Endothelial cell of umbilical vein (primary cell): ENCODE measurements around the gene TRPM5. TPM values are rescaled to one million over a fixed set of nuclear protein-coding genes. Genes with fewer than 3 reads are reported as not detected.

ENCODE experiments used
- BruUV-seq: library from RNA; stranded (reverse); fragments of 400-500 nt; replicated peaks from 2 replicates; lab custom pipeline; 2021; lab: Mats Ljungman, UMichigan
- CTCF ChIA-PET: fragments of 300-600, 350-600 bp; sonication (Branson Sonifier 250); formaldehyde crosslinking; loops from one replicate; lab custom pipeline; 2021; ENCODE audit warnings: antibody characterized with exemption, inconsistent platforms; lab: Charles Lee
- POLR2A ChIA-PET: fragments of 300-600, 350-600 bp; sonication (Branson Sonifier 250); formaldehyde crosslinking; loops from one replicate; lab custom pipeline; 2021; ENCODE audit warnings: antibody characterized with exemption, inconsistent platforms; lab: Charles Lee
- DNase-seq: peaks from one replicate; pipeline ENCODE4 v3.0.0-alpha.2; 2011; ENCODE audit warnings: low read depth, low spot score
- FAIRE-seq: peaks from 2 replicates; lab custom pipeline; 2011; peaks lifted over from hg19 to GRCh38; lab: Jason Lieb, UNC
- H2AFZ ChIP-seq: 2 replicates; pipeline ENCODE4 v1.6.0; 2012; ENCODE audit warnings: low read depth, low read length, control low read depth, inconsistent platforms
- H3K27ac ChIP-seq: 2 replicates; pipeline ENCODE4 v1.5.1; 2011; ENCODE audit warnings: low read depth, mild to moderate bottlenecking, control low read depth, low read length, moderate library complexity; ENCODE audit not compliant: insufficient read depth
- H3K27me3 ChIP-seq, 2 experiments: 2 replicates each; pipeline versions ENCODE4 v1.6.0 to v1.6.1; 2011; ENCODE audit warnings: low read length in 2 of 2, mixed read lengths in 1 of 2; ENCODE audit not compliant: control insufficient read depth in 2 of 2, insufficient read depth in 2 of 2
- H3K36me3 ChIP-seq, 2 experiments: 2 replicates in 1 of 2; 3 replicates in 1 of 2; pipeline ENCODE4 v1.5.1; 2011; ENCODE audit warnings: low read length in 2 of 2, mild to moderate bottlenecking in 1 of 2, moderate library complexity in 1 of 2; ENCODE audit not compliant: control insufficient read depth in 2 of 2, insufficient read depth in 2 of 2; ENCODE audit errors: extremely low read depth in 1 of 2
- H3K4me1 ChIP-seq: 3 replicates; pipeline ENCODE4 v1.5.1; 2011; ENCODE audit warnings: mild to moderate bottlenecking, low read length; ENCODE audit not compliant: control insufficient read depth, insufficient read depth; ENCODE audit errors: extremely low read depth
- H3K4me2 ChIP-seq: 2 replicates; pipeline ENCODE4 v1.6.1; 2011; ENCODE audit warnings: low read length, control low read depth, mixed read lengths; ENCODE audit not compliant: insufficient read depth
- H3K4me3 ChIP-seq, 3 experiments: fragments of 200-600 bp in 1 of 3; sonication (generic), shearing (Covaris generic) in 1 of 3; replicated peaks in 1 of 3; 2 replicates each; pipeline ENCODE4 v1.5.1; 2011 to 2016; ENCODE audit warnings: control low read depth in 3 of 3, low read length in 3 of 3, mild to moderate bottlenecking in 2 of 3, inconsistent platforms in 1 of 3, low read depth in 1 of 3, moderate library complexity in 1 of 3; ENCODE audit not compliant: insufficient read depth in 1 of 3
- H3K79me2 ChIP-seq: 2 replicates; pipeline ENCODE4 v1.6.0; 2012; ENCODE audit warnings: low read length, inconsistent platforms; ENCODE audit not compliant: control insufficient read depth, insufficient read depth
- H3K9ac ChIP-seq: replicated peaks from 2 replicates; pipeline ENCODE3; 2011; ENCODE audit warnings: low read length, control low read depth; ENCODE audit not compliant: insufficient read depth; ENCODE audit errors: extremely low read depth
- H3K9me1 ChIP-seq: replicated peaks from 3 replicates; pipeline ENCODE4 v1.6.0; 2011; ENCODE audit warnings: mild to moderate bottlenecking, low read length; ENCODE audit not compliant: control insufficient read depth, insufficient read depth; ENCODE audit errors: extremely low read depth
- H3K9me3 ChIP-seq: replicated peaks from 2 replicates; pipeline ENCODE4 v1.5.1; 2012; ENCODE audit warnings: low read length, inconsistent platforms; ENCODE audit not compliant: control insufficient read depth, insufficient read depth
- H4K20me1 ChIP-seq: replicated peaks from 2 replicates; pipeline ENCODE3; 2011; ENCODE audit warnings: mild to moderate bottlenecking, low read length; ENCODE audit not compliant: control insufficient read depth, insufficient read depth; ENCODE audit errors: extremely low read depth
- CTCF ChIP-seq, 2 donors: IDR thresholded peaks; 1 replicate in 1 of 2; 2 replicates in 1 of 2; pipeline ENCODE4 v1.5.1; 2011; ENCODE audit warnings: low read length in 2 of 2, mild to moderate bottlenecking in 2 of 2, moderate library complexity in 2 of 2, control low read depth in 1 of 2, inconsistent platforms in 1 of 2, low read depth in 1 of 2; ENCODE audit not compliant: insufficient read depth in 1 of 2; ENCODE audit errors: extremely low read depth in 1 of 2
- EZH2 ChIP-seq: IDR thresholded peaks from 2 replicates; pipeline ENCODE4 v1.6.1; 2012; ENCODE audit warnings: borderline replicate concordance, low read depth, mild to moderate bottlenecking, moderate library complexity, low read length, inconsistent platforms; ENCODE audit not compliant: severe bottlenecking
- FOS ChIP-seq: IDR thresholded peaks from 2 replicates; pipeline ENCODE4 v1.6.1; 2011; ENCODE audit warnings: mild to moderate bottlenecking, low read length, moderate library complexity, borderline replicate concordance; ENCODE audit not compliant: insufficient read depth
- GATA2 ChIP-seq: IDR thresholded peaks from 2 replicates; pipeline ENCODE4 v1.7.0; 2011; ENCODE audit warnings: low read depth, mild to moderate bottlenecking, moderate library complexity, mixed read lengths, low read length; ENCODE audit not compliant: insufficient read length, insufficient read depth
- JUN ChIP-seq: IDR thresholded peaks from 2 replicates; pipeline ENCODE4 v1.6.1; 2011; ENCODE audit warnings: borderline replicate concordance, low read depth; ENCODE audit not compliant: insufficient read length, insufficient read depth
- MAX ChIP-seq: IDR thresholded peaks from 2 replicates; pipeline ENCODE4 v1.6.1; 2011; ENCODE audit not compliant: insufficient read depth, insufficient read length
- MYC ChIP-seq: IDR thresholded peaks from one replicate; pipeline ENCODE4 v1.6.1; 2011; ENCODE audit warnings: mild to moderate bottlenecking, low read depth, low read length
- POLR2A ChIP-seq: IDR thresholded peaks from 2 replicates; pipeline ENCODE4 v1.6.1; 2012; ENCODE audit warnings: low read depth, mild to moderate bottlenecking, control low read depth, low read length
- POLR2AphosphoS5 ChIP-seq: IDR thresholded peaks from 2 replicates; pipeline ENCODE4 v1.6.1; 2012; ENCODE audit warnings: low read depth, mild to moderate bottlenecking, control low read depth, low read length, moderate library complexity; ENCODE audit not compliant: insufficient read depth
- dilution Hi-C: fragments of 300-500 bp; cut with MboI; formaldehyde crosslinking; loops from one replicate; pipeline ENCODE4 v1.15.0; 2019; ENCODE audit warnings: low sequenced_read_pairs; ENCODE audit not compliant: extremely low pct_ligation_motif_present
- intact Hi-C: fragments of 100-400 bp; cut with micrococcal nuclease; formaldehyde crosslinking; loops from one replicate; pipeline ENCODE4 v1.10.0; 2022
- polyA plus RNA-seq, 4 experiments: library from polyadenylated mRNA; depleted of rRNA in 3 of 4; stranded (reverse) in 3 of 4; unstranded in 1 of 4; fragments of >200 nt; gene quantifications; 2 replicates each; pipeline versions ENCODE4 v1.2.1 to v1.2.3, GENCODE V29; 2011 to 2012; ENCODE audit warnings: missing spikeins in 1 of 4
- total RNA-seq: library from RNA; stranded (reverse); gene quantifications from 2 replicates; pipeline ENCODE4 v1.2.3, GENCODE V29; 2021

Gene TRPM5
- total and polyA plus RNA-seq, 2 donors (not counting 3 experiments of a cell fraction or from before 2014, with no cell fraction given), result not detected

GRCh38 chr11:2415601-2416380 is 28.5 kb downstream of the TRPM5 start:
- ChIA-PET CTCF (interaction anchor here (1.5 to 2.0 kb wide), 2 partner anchors 15 to 111 kb away, joined by 3 to 15 read pairs; partner anchors contain the start of gene TSSC4), POLR2A (no interaction called here)
- Histone ChIP-seq H3K4me3 (no peak overlapping the region), H3K4me2 (no peak overlapping the region), H3K4me1 (no peaks in the 10 kb centered on the region), H2AFZ (no peak overlapping the region), H3K27ac (no peak overlapping the region), H3K27me3 (no peaks in the 10 kb centered on the region), H3K9me3 (no peaks in the 10 kb centered on the region), H4K20me1 (no peaks in the 10 kb centered on the region), H3K9me1 (no peaks in the 10 kb centered on the region), H3K79me2 (no peaks in the 10 kb centered on the region), H3K9ac (no peak overlapping the region), H3K36me3 (no peaks in the 10 kb centered on the region)
- BruUV-seq, result no TSS peak
- intact Hi-C loops (no loop called here), dilution Hi-C loops (no loop called here)
- TF ChIP-seq MYC, result no peak
- TF ChIP-seq JUN, result no peak
- TF ChIP-seq MAX, result no peak
- TF ChIP-seq POLR2AphosphoS5, result no peak
- TF ChIP-seq GATA2, result no peak
- no peak for TF ChIP-seq POLR2A
- no peak for TF ChIP-seq CTCF (IDR thresholded peaks at IDR 0.05; ENCODE audit: extremely low read depth in 1 of 2, insufficient read depth in 1 of 2, low read depth in 1 of 2, low read length in 2 of 2)
- TF ChIP-seq EZH2, result no peak
- TF ChIP-seq FOS, result no peak
- DNase-seq (no peak), FAIRE-seq (no peak)
